AG04449 (cell line): Measurements from ENCODE around the gene NTM.
"Not testable (repeated sequence)": the region's sequence is repeated elsewhere in the genome, so short reads cannot be mapped to it uniquely, and the experiment has no call there.

Experiments used
- CTCF ChIA-PET: fragments of 350-600 bp; formaldehyde crosslinking; extraction: SDS; loops from one replicate; lab custom pipeline; 2021; ENCODE audit warnings: antibody characterized with exemption; lab: Yijun Ruan, JAX
- POLR2A ChIA-PET: fragments of 400-600, 350-600 bp; formaldehyde crosslinking; extraction: SDS; loops from one replicate; lab custom pipeline; 2020; ENCODE audit warnings: antibody characterized with exemption, inconsistent platforms; lab: Yijun Ruan, JAX
- DNase-seq: peaks from one replicate; pipeline ENCODE4 v3.0.0-alpha.2; 2010; ENCODE audit warnings: low read depth, low spot score
- H3K4me3 ChIP-seq: 2 replicates; pipeline ENCODE4 v1.5.1; 2011; ENCODE audit warnings: low read depth, mild to moderate bottlenecking, control low read depth, low read length
- CTCF ChIP-seq: IDR thresholded peaks from one replicate; pipeline ENCODE4 v1.5.1; 2011; ENCODE audit warnings: mild to moderate bottlenecking, moderate library complexity, low read length, control low read depth, inconsistent platforms; ENCODE audit not compliant: insufficient read depth; ENCODE audit errors: missing control alignments

The NTM gene

GRCh38 chr11:131486937-131487635 lies 116.7 kb downstream of the NTM start:
- ChIA-PET POLR2A (no interaction called here), CTCF (no interaction called here)
- TF ChIP-seq CTCF: no peak
- no peak overlapping the region for H3K4me3 ChIP-seq
- DNase-seq: no peak

- ChIA-PET POLR2A (no interaction called here), CTCF (no interaction called here)
- TF ChIP-seq CTCF: no peak
These were observed 117.8 kb downstream of the NTM start for GRCh38 chr11:131488238-131488637.

GRCh38 chr11:131491503-131491902 lies 121.1 kb downstream of the NTM start:
- TF ChIP-seq CTCF: no peak
- ChIA-PET POLR2A (no interaction called here), CTCF (no interaction called here)
- DNase-seq: peak; percentile 0
- H3K4me3 ChIP-seq: no peak overlapping the region

More at GRCh38 chr11:131488238-131488637, 117.8 kb downstream of the NTM start:
- H3K4me3 ChIP-seq: no peak overlapping the region
- no peak for DNase-seq

- no peak for DNase-seq
- TF ChIP-seq CTCF: no peak
These were observed 125.0 kb downstream of the NTM start for GRCh38 chr11:131495423-131495822.

GRCh38 chr11:131497686-131498085 lies 127.3 kb downstream of the NTM start:
- POLR2A ChIA-PET, H3K4me3 ChIP-seq, CTCF ChIA-PET, DNase-seq: not testable (repeated sequence)

More at GRCh38 chr11:131495423-131495822, 125.0 kb downstream of the NTM start:
- ChIA-PET POLR2A (no interaction called here), CTCF (no interaction called here)
- H3K4me3 ChIP-seq: no peak overlapping the region

- CTCF ChIA-PET: no interaction called here
- no peak for DNase-seq
- no peak overlapping the region for H3K4me3 ChIP-seq
- no peak for TF ChIP-seq CTCF
- POLR2A ChIA-PET: interaction anchor here (0.6 kb wide), 1 partner anchor 977 kb away, joined by 3 read pairs; no protein-coding TSS in a partner anchor
These were observed 128.3 kb downstream of the NTM start for GRCh38 chr11:131498631-131499160.
